Fibroblast of lung (primary cell): ENCODE measurements around the gene AMY2B. TPM values are rescaled to one million over a fixed set of nuclear protein-coding genes. Genes with fewer than 3 reads are reported as not detected.
"Not testable (repeated sequence)": the region's sequence is repeated elsewhere in the genome, so short reads cannot be mapped to it uniquely, and the experiment has no call there.

Experiments
- DNase-seq, 2 donors: peaks; one replicate each; pipeline versions ENCODE4 v3.0.0 to v3.0.0-alpha.2; 2010; ENCODE audit warnings: low read depth in 2 of 2
- H2AFZ ChIP-seq: 2 replicates; pipeline ENCODE4 v1.5.1; 2012; ENCODE audit warnings: low read length, control low read depth, inconsistent platforms
- H3K27ac ChIP-seq: 2 replicates; pipeline ENCODE4 v1.5.1; 2011; ENCODE audit warnings: low read length, control low read depth; ENCODE audit not compliant: insufficient read depth
- H3K27me3 ChIP-seq: 2 replicates; pipeline ENCODE4 v1.5.1; 2011; ENCODE audit warnings: mild to moderate bottlenecking, low read length; ENCODE audit not compliant: control insufficient read depth, insufficient read depth
- H3K36me3 ChIP-seq: 2 replicates; pipeline ENCODE4 v1.5.1; 2011; ENCODE audit warnings: low read length; ENCODE audit not compliant: control insufficient read depth, insufficient read depth
- H3K4me1 ChIP-seq: 2 replicates; pipeline ENCODE4 v1.5.1; 2011; ENCODE audit warnings: low read length; ENCODE audit not compliant: control insufficient read depth, insufficient read depth; ENCODE audit errors: extremely low read depth
- H3K4me2 ChIP-seq: 2 replicates; pipeline ENCODE4 v1.5.1; 2011; ENCODE audit warnings: low read length, control low read depth; ENCODE audit not compliant: insufficient read depth; ENCODE audit errors: extremely low read depth
- H3K4me3 ChIP-seq, 4 experiments: fragments of 200-600 bp in 1 of 4; sonication (generic) in 1 of 4; replicated peaks in 1 of 4; 2 replicates each; pipeline ENCODE4 v1.5.1; 2011 to 2016; ENCODE audit warnings: low read length in 4 of 4, low read depth in 3 of 4, mild to moderate bottlenecking in 3 of 4, control low read depth in 2 of 4, inconsistent platforms in 1 of 4, mixed read lengths in 1 of 4; ENCODE audit not compliant: insufficient read depth in 1 of 4; ENCODE audit errors: control extremely low read depth in 1 of 4
- H3K79me2 ChIP-seq: 2 replicates; pipeline ENCODE4 v1.5.1; 2012; ENCODE audit warnings: mild to moderate bottlenecking, low read length, inconsistent platforms; ENCODE audit not compliant: control insufficient read depth, insufficient read depth
- H3K9ac ChIP-seq: 2 replicates; pipeline ENCODE4 v1.5.1; 2011; ENCODE audit warnings: mild to moderate bottlenecking, low read length, control low read depth; ENCODE audit not compliant: insufficient read depth
- H3K9me3 ChIP-seq: 2 replicates; pipeline ENCODE4 v1.5.1; 2012; ENCODE audit warnings: low read depth, low read length; ENCODE audit not compliant: control insufficient read depth, insufficient read depth
- H4K20me1 ChIP-seq: 2 replicates; pipeline ENCODE4 v1.5.1; 2011; ENCODE audit warnings: low read length; ENCODE audit not compliant: control insufficient read depth, insufficient read depth; ENCODE audit errors: extremely low read depth
- EZH2 ChIP-seq: IDR thresholded peaks from 2 replicates; pipeline ENCODE4 v1.5.1; 2012; ENCODE audit warnings: low read length, control low read depth, mild to moderate bottlenecking; ENCODE audit errors: missing control alignments
- polyA plus RNA-seq, 2 donors: library from polyadenylated mRNA; depleted of rRNA in 1 of 2; stranded (reverse) in 1 of 2; unstranded in 1 of 2; fragments of >200 nt; gene quantifications; 2 replicates each; pipeline ENCODE4 v1.2.1, GENCODE V29; 2011 to 2012; ENCODE audit warnings: missing spikeins in 1 of 2
- total RNA-seq: library from RNA; depleted of rRNA; stranded (reverse); fragments of >200 nt; gene quantifications from 2 replicates; pipeline ENCODE4 v1.2.1, GENCODE V29; 2014
- TF ChIP-seq, protein P1 (sequence below), 2 donors: IDR thresholded peaks in 1 of 2; conservative IDR thresholded peaks in 1 of 2; 1 replicate in 1 of 2; 2 replicates in 1 of 2; pipeline ENCODE4 v1.5.1; 2011 to 2012; ENCODE audit warnings: low read length in 2 of 2, control low read depth in 1 of 2, inconsistent platforms in 1 of 2, low read depth in 1 of 2, mild to moderate bottlenecking in 1 of 2

Gene AMY2B
- total and polyA plus RNA-seq, 2 donors (not counting 1 experiment from before 2014, with no cell fraction given): 0.75 to 4.0 TPM

- Histone ChIP-seq H3K27ac (no peak overlapping the region), H3K79me2 (no peaks in the 10 kb centered on the region), H3K9ac (no peak overlapping the region), H3K36me3 (no peaks in the 10 kb centered on the region), H3K27me3 (no peaks in the 10 kb centered on the region), H2AFZ (no peak overlapping the region), H3K4me1 (no peaks in the 10 kb centered on the region), H3K4me2 (no peak overlapping the region), H3K4me3 (no peak overlapping the region), H3K9me3 (no peaks in the 10 kb centered on the region), H4K20me1 (no peaks in the 10 kb centered on the region)
- peak in 1 of 2 donors; percentile 9 for DNase-seq
- no peak for TF ChIP-seq EZH2
Observed at GRCh38 chr1:103576065-103576464, 4.7 kb downstream of the AMY2B start.

- H3K79me2 ChIP-seq, H3K9me3 ChIP-seq, H3K4me2 ChIP-seq, H2AFZ ChIP-seq, DNase-seq, H3K4me1 ChIP-seq, H3K27ac ChIP-seq, H3K9ac ChIP-seq, H3K36me3 ChIP-seq, H3K27me3 ChIP-seq, H4K20me1 ChIP-seq, H3K4me3 ChIP-seq: not testable (repeated sequence)
Observed at GRCh38 chr1:103576784-103577183, 5.4 kb downstream of the AMY2B start.

DNA sequence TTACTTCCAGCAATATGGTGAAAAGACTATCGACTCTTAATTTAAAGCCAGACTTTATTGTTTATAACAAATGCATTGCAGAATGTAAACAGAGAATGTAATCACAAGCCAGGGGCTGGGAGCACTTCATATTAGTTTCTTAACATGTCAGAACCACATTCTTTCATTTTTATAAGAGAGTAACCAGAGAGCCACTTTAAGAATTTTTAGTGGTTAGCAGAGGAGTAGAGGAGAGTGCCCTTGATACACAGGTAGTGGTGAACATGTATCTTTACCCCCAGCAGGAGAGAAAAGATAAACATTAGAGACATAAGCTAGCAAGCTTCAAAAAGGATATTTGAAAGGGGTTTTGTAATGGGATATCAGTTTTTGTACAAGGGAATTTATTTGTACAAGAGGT, 11.1 kb downstream of the AMY2B start:
- no peak overlapping the region for H3K9ac ChIP-seq
- H3K79me2 ChIP-seq: no peaks in the 10 kb centered on the region
- DNase-seq: peak in 1 of 2 donors; percentile 4
- H3K9me3 ChIP-seq: no peaks in the 10 kb centered on the region
- no peak overlapping the region for H3K4me3 ChIP-seq
- H3K27me3 ChIP-seq: no peaks in the 10 kb centered on the region
- H3K4me1 ChIP-seq: no peaks in the 10 kb centered on the region
- no peak overlapping the region for H3K27ac ChIP-seq
- H3K4me2 ChIP-seq: no peak overlapping the region
- no peaks in the 10 kb centered on the region for H4K20me1 ChIP-seq
- TF ChIP-seq, protein P1, sequence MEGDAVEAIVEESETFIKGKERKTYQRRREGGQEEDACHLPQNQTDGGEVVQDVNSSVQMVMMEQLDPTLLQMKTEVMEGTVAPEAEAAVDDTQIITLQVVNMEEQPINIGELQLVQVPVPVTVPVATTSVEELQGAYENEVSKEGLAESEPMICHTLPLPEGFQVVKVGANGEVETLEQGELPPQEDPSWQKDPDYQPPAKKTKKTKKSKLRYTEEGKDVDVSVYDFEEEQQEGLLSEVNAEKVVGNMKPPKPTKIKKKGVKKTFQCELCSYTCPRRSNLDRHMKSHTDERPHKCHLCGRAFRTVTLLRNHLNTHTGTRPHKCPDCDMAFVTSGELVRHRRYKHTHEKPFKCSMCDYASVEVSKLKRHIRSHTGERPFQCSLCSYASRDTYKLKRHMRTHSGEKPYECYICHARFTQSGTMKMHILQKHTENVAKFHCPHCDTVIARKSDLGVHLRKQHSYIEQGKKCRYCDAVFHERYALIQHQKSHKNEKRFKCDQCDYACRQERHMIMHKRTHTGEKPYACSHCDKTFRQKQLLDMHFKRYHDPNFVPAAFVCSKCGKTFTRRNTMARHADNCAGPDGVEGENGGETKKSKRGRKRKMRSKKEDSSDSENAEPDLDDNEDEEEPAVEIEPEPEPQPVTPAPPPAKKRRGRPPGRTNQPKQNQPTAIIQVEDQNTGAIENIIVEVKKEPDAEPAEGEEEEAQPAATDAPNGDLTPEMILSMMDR (conservative IDR thresholded peaks at IDR 0.05 in 1 of 2, IDR thresholded peaks at IDR 0.05 in 1 of 2; ENCODE audit: low read depth in 1 of 2, low read length in 2 of 2): no peak
- TF ChIP-seq EZH2: no peak
- H2AFZ ChIP-seq: no peak overlapping the region
- no peaks in the 10 kb centered on the region for H3K36me3 ChIP-seq

DNA sequence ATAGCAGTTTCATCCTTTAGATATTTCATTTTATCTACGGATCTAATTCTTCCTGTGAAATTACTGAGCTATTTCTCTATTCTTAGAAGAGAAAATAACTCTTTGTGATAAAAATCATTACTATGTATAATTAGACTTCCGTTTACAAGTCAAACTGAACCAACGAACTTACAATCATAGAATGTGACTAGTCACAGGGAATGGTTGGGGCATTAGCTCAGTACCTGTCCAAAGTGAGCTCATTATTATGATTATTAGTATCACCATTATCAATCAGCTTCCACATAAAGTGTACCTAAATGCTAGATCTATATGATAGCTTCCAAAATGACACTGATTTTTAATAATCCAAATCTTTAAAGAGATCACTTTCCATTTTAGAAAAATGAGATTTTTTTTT, 12.5 kb downstream of the AMY2B start:
- no peak for TF ChIP-seq EZH2
- TF ChIP-seq, protein P1 (conservative IDR thresholded peaks at IDR 0.05 in 1 of 2, IDR thresholded peaks at IDR 0.05 in 1 of 2; ENCODE audit: low read depth in 1 of 2, low read length in 2 of 2): no peak

More for the DNA sequence above, 12.5 kb downstream of the AMY2B start:
- Histone ChIP-seq H3K27me3 (no peaks in the 10 kb centered on the region), H3K79me2 (no peaks in the 10 kb centered on the region), H4K20me1 (no peaks in the 10 kb centered on the region), H3K9ac (no peak overlapping the region), H3K27ac (no peak overlapping the region), H3K4me2 (no peak overlapping the region), H3K36me3 (no peaks in the 10 kb centered on the region), H3K4me1 (no peaks in the 10 kb centered on the region), H3K9me3 (no peaks in the 10 kb centered on the region), H2AFZ (no peak overlapping the region), H3K4me3 (no peak overlapping the region)
- no peak for DNase-seq
